ENCODE data around the gene MAGIX.
"Not testable (repeated sequence)": the region's sequence is repeated elsewhere in the genome, so short reads cannot be mapped to it uniquely, and the experiment has no call there.

The MAGIX gene

DNA sequence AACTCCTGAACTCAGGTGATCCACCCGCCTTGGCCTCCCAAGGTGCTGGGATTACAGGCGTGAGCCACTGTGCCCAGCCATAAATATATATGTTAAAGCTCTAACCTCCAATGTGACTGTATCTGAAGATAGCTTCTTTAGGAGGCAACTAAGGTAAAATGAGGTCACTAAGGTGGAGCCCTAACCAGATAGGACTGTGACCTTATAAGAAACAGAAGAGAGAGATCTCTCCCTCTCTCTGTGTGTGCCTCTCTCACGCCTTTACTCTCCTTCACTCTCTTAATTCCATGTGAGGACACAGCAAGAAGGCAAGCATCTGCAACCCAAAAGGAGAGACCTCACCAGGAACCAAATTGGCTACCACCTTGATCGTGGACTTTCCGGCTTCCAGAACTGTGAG is 926 bp upstream of the MAGIX start:
- DNase-seq = no peak

DNA sequence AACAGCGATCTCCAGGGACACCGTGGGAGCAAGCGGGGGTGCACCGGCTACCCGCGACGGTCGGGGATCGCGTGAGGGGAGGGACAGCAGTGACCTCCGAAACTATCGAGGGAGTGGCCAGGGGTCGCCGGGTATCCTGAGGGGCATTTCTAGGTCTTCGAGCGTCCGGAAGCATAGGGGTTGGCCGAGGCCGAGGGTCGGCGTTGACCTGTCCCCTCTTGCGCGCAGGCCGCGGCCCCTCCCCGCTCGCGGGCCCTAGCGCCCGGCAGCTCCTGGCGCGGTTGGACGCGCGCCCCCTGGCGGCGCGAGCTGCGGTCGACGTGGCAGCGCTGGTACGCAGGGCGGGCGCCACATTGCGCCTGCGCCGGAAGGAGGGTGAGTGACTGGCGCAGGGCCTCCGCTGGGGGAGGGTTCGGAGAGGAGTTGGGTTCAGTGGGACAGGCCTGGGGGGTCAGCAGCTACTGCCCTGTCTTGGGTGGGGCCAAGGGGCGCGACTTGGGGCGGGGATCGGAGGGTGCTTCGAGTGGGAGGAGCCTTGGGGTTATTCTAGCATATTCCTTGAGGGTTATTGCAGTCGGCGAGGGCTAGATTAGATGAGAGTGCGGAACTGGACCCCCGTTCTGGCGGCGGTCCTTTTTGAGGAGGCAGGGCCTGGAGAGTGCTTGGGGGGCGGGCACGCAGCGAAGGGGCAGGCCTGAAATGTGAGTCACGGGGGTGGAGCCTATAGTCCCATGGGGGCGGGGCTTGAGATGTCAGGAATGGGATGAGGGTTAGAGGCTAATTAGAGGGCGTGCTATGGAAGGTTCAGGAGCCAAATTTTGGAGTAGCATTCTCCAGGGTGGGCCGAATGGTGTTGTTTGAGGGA is 1.2 kb downstream of the MAGIX start:
- DNase-seq = peak; percentile 64

GRCh38 chrX:49164589-49165360 is 2.2 kb downstream of the MAGIX start:
- DNase-seq = no peak

GRCh38 chrX:49165901-49166881 is 3.6 kb downstream of the MAGIX start:
- peak; percentile 37 for DNase-seq

DNA sequence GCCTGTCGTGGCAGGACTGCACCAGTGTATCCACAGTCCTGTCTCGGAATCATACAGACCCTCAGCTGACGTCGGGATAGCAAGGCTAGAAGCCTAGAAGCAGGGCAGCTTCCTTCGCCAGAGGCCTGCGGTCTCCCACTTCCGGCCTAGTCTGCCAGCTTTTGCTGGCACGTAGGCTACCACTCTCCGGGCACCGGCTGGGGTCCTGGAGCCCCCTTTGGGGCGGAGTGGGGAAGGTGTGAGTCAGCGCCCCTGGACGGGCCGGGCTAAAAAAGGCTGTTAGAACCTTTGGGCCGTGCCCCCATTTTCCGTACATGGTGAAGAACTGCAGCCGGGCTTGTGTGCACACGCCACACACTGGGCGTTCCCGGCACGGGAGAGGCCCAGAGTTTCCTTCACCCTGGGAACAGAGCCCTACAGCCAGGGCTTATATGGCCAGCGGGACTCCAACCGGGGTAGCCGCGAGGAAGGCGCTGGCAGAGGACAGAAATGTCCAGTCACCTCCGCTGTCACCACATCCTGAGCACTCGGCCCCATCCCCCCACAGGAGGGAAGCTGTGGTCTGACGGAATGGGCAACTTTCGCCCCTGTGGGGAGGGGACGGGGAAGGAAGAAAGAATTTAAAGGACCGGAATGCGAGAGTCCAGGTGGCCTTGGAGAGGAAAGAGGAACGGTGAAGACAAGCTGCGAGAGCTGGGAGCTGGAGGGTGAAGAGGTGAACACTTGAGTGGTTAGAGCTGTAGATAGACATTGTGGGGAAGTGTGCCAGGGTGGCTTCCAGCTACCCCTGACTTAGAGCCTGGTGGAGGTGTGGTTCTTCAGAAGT is 4.6 kb downstream of the MAGIX start:
- DNase-seq = peak; percentile 33

- DNase-seq = no peak
These were observed 5.2 kb downstream of the MAGIX start for GRCh38 chrX:49167740-49168108.

GRCh38 chrX:49171752-49172279 is 9.3 kb downstream of the MAGIX start, which contains the start of gene PLP2:
TSS of gene PLP2 (plus strand) at chrX:49171898. CDS start at chrX:49172001, 103 bp downstream.
- peak; percentile 26 for DNase-seq

DNA sequence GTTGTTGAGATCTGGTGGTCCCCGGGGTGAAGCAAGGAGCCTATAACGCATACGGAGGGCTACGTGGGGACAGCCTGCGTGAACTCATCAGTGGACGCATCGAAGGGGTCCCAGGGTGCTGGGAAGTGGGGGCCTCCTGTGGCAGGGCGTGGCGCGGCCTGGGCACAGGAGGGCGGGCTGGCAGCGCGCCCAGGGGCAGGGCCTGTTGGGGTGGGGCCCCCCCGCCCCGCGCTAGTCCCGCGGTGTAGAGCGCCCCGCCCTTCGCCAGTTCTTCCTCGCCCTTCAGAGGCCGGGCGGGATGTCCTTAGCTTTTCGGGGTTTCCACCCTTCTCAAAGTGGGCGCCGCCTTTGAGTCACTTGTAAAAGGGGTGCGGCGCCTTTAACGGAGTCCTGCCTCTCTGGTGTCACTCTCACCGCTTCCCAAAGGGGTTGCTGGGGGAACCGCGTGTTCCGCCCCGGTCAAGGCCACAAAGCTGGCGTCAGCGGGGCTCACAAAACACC is 9.8 kb downstream of the MAGIX start:
- DNase-seq = peak; percentile 31

DNA sequence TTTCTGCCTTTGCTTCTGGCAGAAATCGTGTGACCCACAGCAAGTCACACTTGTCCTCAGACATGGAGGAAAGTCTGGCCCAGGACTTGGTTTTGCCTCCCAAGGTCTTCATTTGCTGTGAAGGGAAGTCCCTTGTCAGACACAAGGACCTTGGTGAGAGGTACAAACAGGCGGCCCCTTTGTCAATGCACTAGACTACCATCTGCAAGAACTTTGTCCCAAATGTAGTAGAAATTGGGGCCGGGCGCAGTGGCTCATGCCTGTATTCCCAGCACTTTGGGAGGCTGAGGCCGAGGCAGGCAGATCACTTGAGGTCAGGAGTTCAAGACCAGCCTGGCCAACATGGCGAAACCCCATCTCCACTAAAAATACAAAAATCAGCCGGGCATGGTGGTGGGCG is 11.0 kb downstream of the MAGIX start:
- DNase-seq = not testable (repeated sequence)

GRCh38 chrX:49174723-49175122 is 12.2 kb downstream of the MAGIX start:
- DNase-seq = no peak

DNA sequence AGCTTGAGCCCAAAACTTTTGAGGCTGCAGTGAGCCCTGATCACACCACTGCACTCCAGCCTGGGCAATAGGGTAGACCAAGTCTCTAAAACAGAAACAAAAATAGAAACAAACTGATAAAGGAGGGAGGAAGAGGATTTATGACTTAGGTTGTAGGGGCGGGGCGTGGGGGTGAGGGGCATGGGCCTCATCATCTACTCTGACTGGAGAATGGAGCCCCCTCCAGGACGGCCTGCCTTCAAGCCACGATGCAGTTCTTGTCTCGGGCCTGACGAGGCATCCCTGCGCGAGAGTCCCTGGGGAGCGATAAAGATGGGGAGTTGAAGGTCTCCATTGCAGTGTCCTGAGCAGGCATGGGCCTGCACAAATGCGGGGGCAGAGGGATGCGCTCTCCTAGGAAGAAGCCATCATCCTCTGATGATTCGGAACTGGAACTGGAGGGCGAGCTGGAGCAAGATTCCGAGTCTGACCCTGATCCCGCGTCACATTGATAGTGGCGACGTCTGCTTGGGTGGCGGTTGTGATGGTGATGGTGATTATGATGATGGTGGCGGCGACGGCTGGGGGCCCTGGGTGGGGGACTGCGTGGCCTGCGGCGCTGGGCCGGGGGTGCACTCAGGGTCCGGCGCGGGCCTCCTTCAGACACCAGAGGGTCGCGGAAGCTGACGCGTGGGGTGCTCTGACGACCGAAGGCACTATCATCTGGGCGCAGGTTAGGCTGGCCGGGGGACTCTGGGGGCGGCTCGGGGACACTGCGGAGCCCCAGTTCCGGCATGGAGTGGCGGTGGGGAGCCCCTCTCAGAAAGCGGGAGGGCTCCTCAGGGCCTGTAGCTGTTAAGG is 13.1 kb downstream of the MAGIX start:
- DNase-seq = no peak

DNA sequence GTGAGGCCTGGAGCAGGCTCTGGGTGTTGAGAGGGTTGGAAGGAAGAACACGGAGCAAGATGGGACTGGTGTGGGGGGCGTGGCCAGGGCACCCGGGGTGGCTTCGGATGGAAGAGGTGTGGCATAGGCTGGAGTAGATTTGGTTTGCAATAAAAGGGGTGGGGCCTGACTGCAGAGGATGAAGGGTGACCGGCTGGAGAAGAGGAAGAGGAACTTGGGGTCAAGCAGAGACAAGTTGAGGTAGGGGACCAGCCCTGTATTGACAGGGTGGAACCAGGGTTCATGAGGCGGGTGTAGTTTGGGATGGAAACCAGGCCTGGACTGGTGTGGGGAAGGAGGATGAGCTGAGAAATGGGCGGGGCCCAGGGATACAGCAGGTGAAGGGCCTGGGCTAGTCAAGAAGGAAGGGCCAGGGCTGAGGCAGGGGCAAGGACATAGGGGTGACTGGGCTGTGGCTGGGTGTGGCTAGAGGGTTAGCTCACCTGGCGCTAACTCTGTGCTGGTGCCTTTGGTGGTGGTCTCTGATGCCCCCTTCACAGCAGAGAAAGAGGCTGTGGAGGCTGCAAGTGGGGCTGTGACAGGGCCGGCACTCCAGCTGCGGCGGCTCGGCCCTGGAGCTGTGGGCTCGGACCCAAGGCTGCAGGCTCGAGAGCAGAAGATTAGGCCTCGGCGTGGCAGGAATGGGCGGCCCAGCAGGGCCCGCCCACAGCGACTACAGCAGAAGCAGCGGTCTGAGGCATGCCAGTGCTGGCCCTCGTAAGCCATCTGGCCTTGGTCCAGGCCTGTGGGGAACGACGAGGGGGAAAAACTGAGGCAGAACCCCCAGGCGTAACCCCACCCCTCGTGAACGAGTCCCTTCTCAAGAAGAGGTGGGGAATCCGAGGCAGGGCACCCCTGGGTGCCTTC is 14.1 kb downstream of the MAGIX start:
- no peak for DNase-seq

GRCh38 chrX:49177338-49177833 is 14.8 kb downstream of the MAGIX start:
- no peak for DNase-seq

- DNase-seq = no peak
These were observed 15.4 kb downstream of the MAGIX start for GRCh38 chrX:49177873-49178480.

- DNase-seq = no peak
These were observed 16.0 kb downstream of the MAGIX start for GRCh38 chrX:49178537-49178936.

DNA sequence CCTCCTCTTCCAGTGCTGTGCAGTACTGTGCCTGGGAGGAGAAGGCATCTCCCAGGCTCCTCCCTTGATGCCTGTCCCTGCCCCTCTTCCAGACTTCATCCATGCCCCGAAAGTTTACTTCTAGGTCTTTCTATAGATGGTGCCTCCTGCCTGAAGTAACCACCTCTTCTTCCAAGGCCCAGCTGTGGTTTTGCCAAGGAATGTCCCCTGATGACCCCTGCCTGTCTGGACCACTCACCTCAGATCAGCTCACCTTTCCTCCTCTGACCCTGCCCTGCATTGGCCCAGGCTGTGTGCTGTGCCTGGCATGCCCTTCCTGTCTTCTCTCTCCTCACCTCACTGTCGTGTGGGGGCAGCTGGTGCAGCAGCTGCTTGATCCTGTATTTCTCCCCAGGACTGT is 16.8 kb downstream of the MAGIX start:
- no peak for DNase-seq

DNA sequence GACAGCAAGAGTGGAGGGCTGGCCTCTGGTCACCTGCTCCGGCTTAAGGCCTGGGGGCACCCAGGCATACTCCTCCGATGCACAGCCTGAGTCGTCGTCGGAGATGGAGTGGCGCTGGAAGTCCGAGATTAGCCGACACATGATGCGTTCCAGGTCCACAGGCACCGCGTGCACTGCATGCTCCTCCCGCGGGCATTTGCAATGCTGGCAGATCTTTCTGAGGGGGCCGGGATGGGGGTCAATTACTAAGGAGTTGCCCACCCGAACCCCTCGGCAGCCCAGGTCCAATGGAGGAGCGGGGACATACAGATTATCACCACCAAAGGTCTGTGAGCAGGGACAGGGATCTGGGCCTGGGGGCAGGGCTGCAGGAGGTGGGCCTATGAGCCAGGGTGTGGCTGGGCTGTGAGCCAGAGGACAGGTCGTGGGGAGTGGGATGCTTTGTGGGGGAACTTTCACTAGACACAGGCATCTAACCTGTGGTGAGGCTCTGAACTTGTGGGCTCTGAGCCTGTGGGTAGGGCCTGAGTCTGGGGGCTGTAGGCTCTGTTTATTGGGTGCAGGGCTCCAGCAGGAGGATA is 21.2 kb downstream of the MAGIX start:
- no peak for DNase-seq
